Peyer's patch (tissue), 4 donors: ENCODE data around the gene QPCTL.

Experiments used
- CTCF ChIP-seq, 6 experiments: fragments of 450-650 bp in 4 of 6; fragments of 200-600 bp in 2 of 6; sonication (generic) in 1 of 6; IDR thresholded peaks; one replicate each; pipeline ENCODE4 v1.5.1; 2017 to 2019; ENCODE audit warnings: antibody characterized with exemption in 6 of 6, mild to moderate bottlenecking in 3 of 6, moderate library complexity in 1 of 6
- POLR2A ChIP-seq, 2 donors: fragments of 450-650 bp; IDR thresholded peaks; one replicate each; pipeline ENCODE4 v1.5.1; 2017; ENCODE audit warnings: antibody characterized with exemption in 2 of 2, mild to moderate bottlenecking in 2 of 2, moderate library complexity in 2 of 2

- TF ChIP-seq POLR2A (IDR thresholded peaks at IDR 0.05) (no peak), CTCF (IDR thresholded peaks at IDR 0.05) (no peak)
These were observed 20.7 kb downstream of the QPCTL start for GRCh38 chr19:45713141-45713540.
